GM12878 (cell line): Measurements from ENCODE around the gene ARMC9.

Experiments used
- BHLHE40 ChIP-seq, 2 experiments: fragments of 450-650 bp in 1 of 2; IDR thresholded peaks; 2 replicates each; pipeline ENCODE4 v1.6.1; 2011 to 2017; ENCODE audit warnings: low read depth in 2 of 2, borderline replicate concordance in 1 of 2, improper control_type of control experiment in 1 of 2, low read length in 1 of 2, mild to moderate bottlenecking in 1 of 2
- EZH2 ChIP-seq: IDR thresholded peaks from 2 replicates; pipeline ENCODE4 v1.6.1; 2012; ENCODE audit warnings: low read depth, mild to moderate bottlenecking, control low read depth, inconsistent platforms, low read length, borderline replicate concordance; ENCODE audit not compliant: control insufficient read depth
- JUND ChIP-seq: IDR thresholded peaks from 2 replicates; pipeline ENCODE4 v1.6.1; 2012; ENCODE audit warnings: low read depth, mild to moderate bottlenecking, low read length, improper control_type of control experiment, moderate library complexity
- REST ChIP-seq: IDR thresholded peaks from 2 replicates; pipeline ENCODE4 v1.6.1; 2012; ENCODE audit warnings: mild to moderate bottlenecking, low read depth, low read length
- SPI1 ChIP-seq: IDR thresholded peaks from 2 replicates; pipeline ENCODE4 v1.6.1; 2011; ENCODE audit warnings: low read depth, mild to moderate bottlenecking, low read length, moderate library complexity, borderline replicate concordance; ENCODE audit not compliant: insufficient read depth
- USF2 ChIP-seq: IDR thresholded peaks from 2 replicates; pipeline ENCODE4 v1.6.1; 2011; ENCODE audit warnings: low read depth, low read length, improper control_type of control experiment, borderline replicate concordance
- ZNF217 ChIP-seq: fragments of 450-650 bp; IDR thresholded peaks from 2 replicates; pipeline ENCODE4 v1.6.1; 2017; ENCODE audit warnings: antibody characterized with exemption, mild to moderate bottlenecking
- ZNF274 ChIP-seq: IDR thresholded peaks from one replicate; pipeline ENCODE4 v1.8.0; 2011; ENCODE audit not compliant: insufficient read length, insufficient read depth
- TF ChIP-seq, protein P1 (sequence below): IDR thresholded peaks from 2 replicates; pipeline ENCODE4 v1.6.1; 2011; ENCODE audit warnings: low read depth, mild to moderate bottlenecking, low read length, moderate library complexity, borderline replicate concordance; ENCODE audit errors: extremely low read depth

- no peak for TF ChIP-seq USF2
- TF ChIP-seq REST = no peak
- TF ChIP-seq EZH2 = no peak
- TF ChIP-seq JUND = no peak
- TF ChIP-seq BHLHE40 (IDR thresholded peaks at IDR 0.05; ENCODE audit: borderline replicate concordance in 1 of 2, low read depth in 2 of 2, low read length in 1 of 2) = peak; percentile 13 to 46; a peak in 1 of 4 replicates
- TF ChIP-seq, protein P1, sequence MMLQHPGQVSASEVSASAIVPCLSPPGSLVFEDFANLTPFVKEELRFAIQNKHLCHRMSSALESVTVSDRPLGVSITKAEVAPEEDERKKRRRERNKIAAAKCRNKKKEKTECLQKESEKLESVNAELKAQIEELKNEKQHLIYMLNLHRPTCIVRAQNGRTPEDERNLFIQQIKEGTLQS = no peak
- TF ChIP-seq ZNF217 = no peak
- TF ChIP-seq ZNF274 = no peak
- TF ChIP-seq SPI1 = no peak
These were observed 213.6 kb downstream of the ARMC9 start for GRCh38 chr2:231411831-231412617.
